ENCODE results near the gene CPNE5. TPM values are rescaled to one million over a fixed set of nuclear protein-coding genes. Genes with fewer than 3 reads are reported as not detected.

CPNE5 gene
- total and polyA plus RNA-seq, 4 donors: 0.93 to 5.2 (median 3.8) TPM

DNA sequence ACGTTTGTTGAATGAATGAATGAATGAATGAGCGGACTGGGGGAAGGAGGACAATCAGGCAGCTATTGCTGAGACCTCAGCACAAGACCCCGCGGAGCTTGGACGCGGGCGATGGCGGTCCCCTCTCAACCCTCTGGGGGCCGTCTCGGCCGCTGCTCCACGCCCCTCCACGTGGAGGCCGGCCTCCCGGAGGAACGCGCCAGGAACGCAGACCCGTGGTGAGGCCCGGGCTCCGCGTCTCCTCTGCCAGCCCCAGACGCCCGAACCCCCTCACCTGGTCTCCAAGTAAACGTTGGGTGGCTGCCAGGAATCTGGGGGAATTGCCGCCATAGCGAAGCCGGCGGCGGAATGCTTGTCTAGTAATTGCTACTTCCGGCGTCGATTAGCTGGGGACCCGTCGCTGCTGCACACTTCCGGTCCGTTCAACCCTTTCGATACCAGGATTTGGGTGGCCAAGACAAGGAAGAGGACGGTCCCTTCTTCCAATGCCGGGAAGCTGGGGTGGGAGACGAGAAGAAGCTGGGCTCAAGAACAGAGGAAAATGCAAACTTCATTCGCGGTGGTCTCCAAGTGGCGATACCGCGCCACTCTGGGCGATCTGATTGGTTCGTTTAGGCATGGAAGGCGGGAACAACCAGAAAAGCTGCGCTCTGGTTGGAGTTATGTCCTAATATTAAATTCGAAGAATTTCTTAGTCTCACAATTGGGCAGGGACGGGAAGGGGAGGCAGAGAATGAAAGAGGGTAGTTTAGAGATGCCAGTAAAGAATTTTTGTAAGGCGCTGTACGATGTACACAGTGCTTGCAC is 35.4 kb upstream of the CPNE5 start, which contains the start of gene PPIL1:
PPIL1 (minus strand) TSS at position 361 of the 807 bp plus-strand sequence; CDS start at position 330, 31 bp downstream.
- no peaks in the 10 kb centered on the region for H3K27me3 ChIP-seq (ENCODE audit: control insufficient read depth in 3 of 3, insufficient read depth in 3 of 3, low read length in 2 of 3)
- ATAC-seq (ENCODE audit: insufficient read depth, low FRiP score) (peak; percentile 91), DNase-seq (peak; percentile 93 to 97 (median 97))
- TF ChIP-seq, protein P1, sequence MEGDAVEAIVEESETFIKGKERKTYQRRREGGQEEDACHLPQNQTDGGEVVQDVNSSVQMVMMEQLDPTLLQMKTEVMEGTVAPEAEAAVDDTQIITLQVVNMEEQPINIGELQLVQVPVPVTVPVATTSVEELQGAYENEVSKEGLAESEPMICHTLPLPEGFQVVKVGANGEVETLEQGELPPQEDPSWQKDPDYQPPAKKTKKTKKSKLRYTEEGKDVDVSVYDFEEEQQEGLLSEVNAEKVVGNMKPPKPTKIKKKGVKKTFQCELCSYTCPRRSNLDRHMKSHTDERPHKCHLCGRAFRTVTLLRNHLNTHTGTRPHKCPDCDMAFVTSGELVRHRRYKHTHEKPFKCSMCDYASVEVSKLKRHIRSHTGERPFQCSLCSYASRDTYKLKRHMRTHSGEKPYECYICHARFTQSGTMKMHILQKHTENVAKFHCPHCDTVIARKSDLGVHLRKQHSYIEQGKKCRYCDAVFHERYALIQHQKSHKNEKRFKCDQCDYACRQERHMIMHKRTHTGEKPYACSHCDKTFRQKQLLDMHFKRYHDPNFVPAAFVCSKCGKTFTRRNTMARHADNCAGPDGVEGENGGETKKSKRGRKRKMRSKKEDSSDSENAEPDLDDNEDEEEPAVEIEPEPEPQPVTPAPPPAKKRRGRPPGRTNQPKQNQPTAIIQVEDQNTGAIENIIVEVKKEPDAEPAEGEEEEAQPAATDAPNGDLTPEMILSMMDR (IDR thresholded peaks at IDR 0.05; ENCODE audit: control extremely low read depth, extremely low read depth): no peak
- peak within 1 kb of the TSS; percentile 89 for H3K4me3 ChIP-seq
- H3K9me3 ChIP-seq (ENCODE audit: control insufficient read depth in 4 of 4, insufficient read depth in 3 of 4, low read length in 3 of 4): no peaks in the 10 kb centered on the region
- peaks cover 2 to 18% (median 7%) of the 10 kb centered on the region in 5 donors for H3K4me1 ChIP-seq (ENCODE audit: control insufficient read depth in 5 of 5, insufficient read depth in 5 of 5, low read length in 5 of 5)
- H3K9ac ChIP-seq (ENCODE audit: insufficient read depth in 1 of 2, low read length in 2 of 2): peak within 1 kb of the TSS; percentile 85 to 90
- WGBS, 2 donors: 0 to 1% methylated on average over 54 of the region's 54 CpGs
- H3K27ac ChIP-seq (ENCODE audit: low read depth in 1 of 2, low read length in 1 of 2): peak within 1 kb of the TSS; percentile 83 to 89
- peaks cover 0 to 8% (median 1%) of the 10 kb centered on the region in 4 donors for H3K36me3 ChIP-seq (ENCODE audit: control insufficient read depth in 4 of 4, insufficient read depth in 4 of 4, low read length in 4 of 4)

DNA sequence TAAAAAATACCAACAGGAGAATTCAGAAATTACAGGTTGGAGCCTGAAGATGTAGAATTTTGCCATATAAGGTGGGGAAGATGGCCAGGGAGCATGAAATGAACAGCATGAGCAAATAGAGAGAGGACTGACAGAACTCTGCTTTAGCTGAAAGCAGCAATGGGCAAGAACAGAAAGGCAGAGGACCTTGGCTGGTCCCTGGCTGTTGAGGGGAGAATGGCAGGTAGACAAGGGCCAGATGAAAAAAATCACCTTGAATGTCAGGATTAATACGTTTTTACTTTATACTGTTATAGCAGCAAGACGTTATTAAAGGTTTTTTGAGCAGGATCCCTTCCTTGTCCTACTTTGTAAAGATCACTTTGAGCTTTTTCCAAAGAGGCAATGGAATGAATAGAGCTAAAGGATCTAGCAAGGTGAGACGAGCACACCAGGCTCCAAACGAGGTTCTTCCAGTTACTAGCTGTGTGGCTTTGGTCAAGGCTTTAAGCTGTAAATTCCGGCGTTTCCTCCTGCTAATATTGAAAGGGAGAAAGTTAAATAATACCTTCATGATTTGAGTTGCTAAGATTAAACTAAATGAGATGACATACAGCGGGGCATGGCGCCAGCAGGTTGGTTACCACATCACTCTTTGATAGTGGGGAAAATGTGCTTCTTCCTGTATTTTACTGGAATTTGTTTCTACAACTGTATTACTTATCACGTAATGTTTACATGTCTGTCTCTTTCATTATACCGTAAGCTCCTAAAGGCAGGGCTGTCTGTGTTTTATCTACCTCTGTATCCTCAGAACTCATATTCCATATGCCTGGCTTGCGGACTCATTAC is 34.6 kb upstream of the CPNE5 start:
- peaks cover 2 to 18% (median 7%) of the 10 kb centered on the region in 5 donors for H3K4me1 ChIP-seq (ENCODE audit: control insufficient read depth in 5 of 5, insufficient read depth in 5 of 5, low read length in 5 of 5)
- peak overlapping the region; percentile 83 to 89 for H3K27ac ChIP-seq (ENCODE audit: low read depth in 1 of 2, low read length in 1 of 2)
- no peaks in the 10 kb centered on the region for H3K9me3 ChIP-seq (ENCODE audit: control insufficient read depth in 4 of 4, insufficient read depth in 3 of 4, low read length in 3 of 4)
- peak overlapping the region; percentile 72 to 85 for H3K9ac ChIP-seq (ENCODE audit: insufficient read depth in 1 of 2, low read length in 2 of 2)
- WGBS, 2 donors: 14 to 19% methylated on average over 11 of the region's 11 CpGs
- TF ChIP-seq, protein P1 (IDR thresholded peaks at IDR 0.05; ENCODE audit: control extremely low read depth, extremely low read depth): no peak
- ATAC-seq (ENCODE audit: insufficient read depth, low FRiP score): no peak
- no peaks in the 10 kb centered on the region for H3K27me3 ChIP-seq (ENCODE audit: control insufficient read depth in 3 of 3, insufficient read depth in 3 of 3, low read length in 2 of 3)
- H3K36me3 ChIP-seq (ENCODE audit: control insufficient read depth in 4 of 4, insufficient read depth in 4 of 4, low read length in 4 of 4): peaks cover 0 to 8% (median 5%) of the 10 kb centered on the region in 4 donors
- peak in 1 of 3 donors; percentile 43 for DNase-seq
- peak overlapping the region; percentile 89 for H3K4me3 ChIP-seq

DNA sequence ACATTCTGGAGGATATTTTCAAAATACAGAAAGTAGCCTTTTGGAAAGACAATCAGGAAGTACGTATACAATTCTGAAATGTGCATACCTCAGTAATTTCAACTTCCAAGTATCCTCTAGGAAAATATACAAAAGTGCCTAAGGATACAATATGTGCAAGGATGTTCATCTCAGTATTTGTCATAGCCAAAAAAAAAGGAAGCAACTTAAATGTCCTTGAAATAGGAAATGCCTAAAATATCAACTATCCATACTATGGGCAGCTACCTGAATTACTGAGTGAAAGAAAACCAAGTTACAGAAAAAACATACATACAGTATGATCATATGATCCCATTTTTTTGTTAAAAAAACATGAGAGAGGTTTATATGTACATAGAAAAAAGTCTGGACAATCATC is 33.9 kb upstream of the CPNE5 start:
- ATAC-seq (ENCODE audit: insufficient read depth, low FRiP score): no peak
- H3K4me1 ChIP-seq (ENCODE audit: control insufficient read depth in 5 of 5, insufficient read depth in 5 of 5, low read length in 5 of 5): peaks cover 2 to 18% (median 7%) of the 10 kb centered on the region in 5 donors

More for the DNA sequence above, 33.9 kb upstream of the CPNE5 start:
- TF ChIP-seq, protein P1 (IDR thresholded peaks at IDR 0.05; ENCODE audit: control extremely low read depth, extremely low read depth): no peak
- H3K27me3 ChIP-seq (ENCODE audit: control insufficient read depth in 3 of 3, insufficient read depth in 3 of 3, low read length in 2 of 3): no peaks in the 10 kb centered on the region
- no peaks in the 10 kb centered on the region for H3K9me3 ChIP-seq (ENCODE audit: control insufficient read depth in 4 of 4, insufficient read depth in 3 of 4, low read length in 3 of 4)
- H3K4me3 ChIP-seq: no peak overlapping the region
- H3K36me3 ChIP-seq (ENCODE audit: control insufficient read depth in 4 of 4, insufficient read depth in 4 of 4, low read length in 4 of 4): peaks cover 0 to 8% (median 5%) of the 10 kb centered on the region in 4 donors
- no peak overlapping the region for H3K27ac ChIP-seq (ENCODE audit: low read depth in 1 of 2, low read length in 1 of 2)
- no peak overlapping the region for H3K9ac ChIP-seq (ENCODE audit: insufficient read depth in 1 of 2, low read length in 2 of 2)
- WGBS, 2 donors: 91 to 92% methylated on average over 1 of the region's 1 CpG
- no peak for DNase-seq

All from lung (tissue), 12 donors.